H1 (cell line): ENCODE measurements around the gene NRXN3. TPM values are rescaled to one million over a fixed set of nuclear protein-coding genes. Genes with fewer than 3 reads are reported as not detected.

Source experiments
- EP300 ChIP-seq, 2 experiments: IDR thresholded peaks; 1 replicate in 1 of 2; 2 replicates in 1 of 2; pipeline ENCODE4 v1.6.1; 2011 to 2012; ENCODE audit warnings: low read depth in 2 of 2, low read length in 2 of 2, mild to moderate bottlenecking in 2 of 2, borderline replicate concordance in 1 of 2, inconsistent platforms in 1 of 2, moderate library complexity in 1 of 2
- HDAC6 ChIP-seq: IDR thresholded peaks from one replicate; pipeline ENCODE4 v1.7.1; 2012; ENCODE audit warnings: low read depth, mild to moderate bottlenecking, inconsistent platforms, low read length, moderate library complexity
- SUZ12 ChIP-seq: fragments of 200-600 bp; sonication (generic); IDR thresholded peaks from 2 replicates; pipeline ENCODE4 v1.6.1; 2012; ENCODE audit warnings: mild to moderate bottlenecking, inconsistent platforms, low read length, moderate library complexity, mixed read lengths
- polyA plus RNA-seq, 7 experiments: library from polyadenylated mRNA; depleted of rRNA in 3 of 7; stranded (reverse) in 5 of 7; unstranded in 2 of 7; fragments of >200 nt in 5 of 7; fragments of 200-250 nt in 2 of 7; gene quantifications; 1 replicate in 5 of 7; 2 replicates in 1 of 7; 4 replicates in 1 of 7; pipeline versions ENCODE4 v1.2.1 to v1.2.3, GENCODE V29; 2011 to 2013; ENCODE audit warnings: missing spikeins in 2 of 7, mixed read lengths in 2 of 7
- total RNA-seq: library from RNA; stranded (reverse); fragmentation: NEBNext Ultra II Directional; extraction: Animal tissue kit (Norgen Biotek cat#: 25700); gene quantifications from 2 replicates; pipeline ENCODE4 v1.2.1, GENCODE V29; 2021

Gene NRXN3
- total and polyA plus RNA-seq, 2 of the 8 experiments (the other 6 are each of a cell fraction or from before 2014, with no cell fraction given): 2.6 to 4.1 TPM

DNA sequence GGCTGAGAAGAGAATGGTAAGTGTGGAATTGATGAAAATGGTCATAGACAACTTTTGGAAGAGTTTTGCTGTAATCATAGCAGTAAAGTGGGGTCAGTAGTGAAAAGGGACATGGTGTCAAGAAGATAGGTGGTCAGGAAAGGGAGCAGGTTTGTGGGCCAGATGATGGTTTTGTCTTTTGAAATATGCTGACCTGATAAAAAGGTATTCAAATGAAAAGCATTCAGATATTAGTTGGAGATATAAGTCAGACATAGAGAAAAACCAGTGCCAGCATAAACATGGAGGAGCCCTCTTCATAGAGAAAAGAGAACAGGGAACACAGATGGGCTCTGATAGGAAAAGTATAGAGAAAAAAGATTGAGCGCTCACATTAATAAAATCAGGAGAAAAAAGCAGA is 518.3 kb downstream of the NRXN3 start (continued):
- no peak for TF ChIP-seq EP300 (IDR thresholded peaks at IDR 0.05; ENCODE audit: borderline replicate concordance in 1 of 2, low read depth in 2 of 2, low read length in 2 of 2)
- TF ChIP-seq HDAC6: no peak
- TF ChIP-seq SUZ12: no peak
